Measurements from ENCODE around the gene KREMEN1. TPM values are rescaled to one million over a fixed set of nuclear protein-coding genes. Genes with fewer than 3 reads are reported as not detected.

Gene KREMEN1
- total RNA-seq, 2 donors from 2014 or later, result 39.7 to 44.7 TPM

- Histone ChIP-seq H3K27ac (no peak overlapping the region), H3K4me3 (no peak overlapping the region), H3K27me3 (no peaks in the 10 kb centered on the region), H3K9me3 (no peaks in the 10 kb centered on the region), H3K4me1 (peaks cover 3 to 17% of the 10 kb centered on the region in 2 donors), H3K36me3 (peaks cover 14% of the 10 kb centered on the region)
- DNase-seq (ENCODE audit: low spot score), result no peak
- TF ChIP-seq CTCF (IDR thresholded peaks at IDR 0.05), result no peak
These were observed 52.1 kb downstream of the KREMEN1 start for GRCh38 chr22:29124777-29125442.

- H3K36me3 ChIP-seq, result peaks cover 14% of the 10 kb centered on the region
- H3K4me3 ChIP-seq, result no peak overlapping the region
- TF ChIP-seq CTCF (IDR thresholded peaks at IDR 0.05), result no peak
These were observed 52.6 kb downstream of the KREMEN1 start for GRCh38 chr22:29125443-29125778.

GRCh38 chr22:29125844-29126243 lies 53.0 kb downstream of the KREMEN1 start:
- Histone ChIP-seq H3K36me3 (peaks cover 14% of the 10 kb centered on the region), H3K9me3 (no peaks in the 10 kb centered on the region)
- no peak for TF ChIP-seq CTCF (IDR thresholded peaks at IDR 0.05)

More at GRCh38 chr22:29125443-29125778, 52.6 kb downstream of the KREMEN1 start:
- no peak for DNase-seq (ENCODE audit: low spot score)
- H3K9me3 ChIP-seq, result no peaks in the 10 kb centered on the region
- H3K4me1 ChIP-seq, result peaks cover 3 to 20% of the 10 kb centered on the region in 2 donors
- H3K27ac ChIP-seq, result no peak overlapping the region
- H3K27me3 ChIP-seq, result no peaks in the 10 kb centered on the region

GRCh38 chr22:29126670-29127395 lies 54.0 kb downstream of the KREMEN1 start:
- Histone ChIP-seq H3K4me3 (no peak overlapping the region), H3K36me3 (peaks cover 14% of the 10 kb centered on the region), H3K27ac (no peak overlapping the region), H3K27me3 (no peaks in the 10 kb centered on the region), H3K4me1 (peaks cover 3 to 20% of the 10 kb centered on the region in 2 donors), H3K9me3 (no peaks in the 10 kb centered on the region)
- TF ChIP-seq CTCF (IDR thresholded peaks at IDR 0.05), result no peak
- DNase-seq (ENCODE audit: low spot score), result no peak

More at GRCh38 chr22:29125844-29126243, 53.0 kb downstream of the KREMEN1 start:
- H3K4me1 ChIP-seq, result peaks cover 3 to 20% of the 10 kb centered on the region in 2 donors
- no peak for DNase-seq (ENCODE audit: low spot score)
- no peaks in the 10 kb centered on the region for H3K27me3 ChIP-seq
- no peak overlapping the region for H3K27ac ChIP-seq
- H3K4me3 ChIP-seq, result no peak overlapping the region

GRCh38 chr22:29128891-29129807 lies 56.3 kb downstream of the KREMEN1 start:
- no peaks in the 10 kb centered on the region for H3K9me3 ChIP-seq
- no peak for DNase-seq (ENCODE audit: low spot score)
- H3K4me3 ChIP-seq, result no peak overlapping the region
- H3K36me3 ChIP-seq, result peaks cover 14% of the 10 kb centered on the region
- TF ChIP-seq CTCF (IDR thresholded peaks at IDR 0.05), result no peak
- peak overlapping the region; percentile 56 to 81 for H3K27ac ChIP-seq
- no peaks in the 10 kb centered on the region for H3K27me3 ChIP-seq
- peaks cover 3 to 20% of the 10 kb centered on the region in 2 donors for H3K4me1 ChIP-seq

All from right atrium auricular region (tissue), 2 donors.